Measurements from ENCODE around the gene RPS6KA3. TPM values are rescaled to one million over a fixed set of nuclear protein-coding genes. Genes with fewer than 3 reads are reported as not detected.

The RPS6KA3 gene
- total and polyA plus RNA-seq, 5 donors from 2014 or later: 18.3 to 56.1 (median 23.7) TPM

DNA sequence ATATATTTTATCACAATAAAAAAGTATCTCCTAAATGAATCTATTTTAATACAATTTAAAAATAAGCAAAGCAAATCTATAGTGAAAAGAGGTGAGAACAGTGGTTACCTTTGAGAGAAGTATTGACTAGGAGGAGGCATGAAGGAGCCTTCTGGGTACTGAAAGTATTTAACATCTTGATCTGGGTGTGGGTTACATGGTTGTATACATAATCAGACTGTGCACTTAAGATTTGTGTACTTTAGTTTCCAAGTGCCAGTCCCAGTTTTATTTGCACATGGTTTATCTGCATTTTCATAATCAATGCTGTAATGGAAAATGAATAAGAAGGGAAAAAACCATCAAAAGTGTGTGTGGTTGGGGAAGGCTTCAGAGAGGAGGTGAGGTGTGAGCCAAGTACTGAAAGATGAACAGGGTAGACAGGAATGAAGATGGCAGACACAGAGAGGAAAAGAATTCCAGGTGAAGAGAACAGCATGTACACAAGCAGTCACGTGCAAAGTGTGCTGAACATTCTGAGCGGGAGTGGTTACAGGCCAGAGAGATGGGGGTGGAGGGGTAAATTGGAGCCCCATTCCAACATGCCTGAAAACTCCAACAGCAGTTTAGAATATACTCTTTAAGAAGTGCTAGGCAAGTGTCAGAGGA lies 164.7 kb downstream of the RPS6KA3 start:
- no peaks in the 10 kb centered on the region for H3K36me3 Mint-ChIP-seq
- H3K9me3 Mint-ChIP-seq: no peaks in the 10 kb centered on the region
- DNase-seq (no peak), ATAC-seq (ENCODE audit: low read depth in 2 of 2) (no peak)
- H3K4me1 Mint-ChIP-seq: no peaks in the 10 kb centered on the region
- Histone ChIP-seq H3K36me3 (ENCODE audit: control insufficient read depth, insufficient read depth, low read length) (no peaks in the 10 kb centered on the region), H3K9me3 (ENCODE audit: control insufficient read depth in 2 of 2, low read length in 2 of 2) (no peaks in the 10 kb centered on the region), H3K4me3 (ENCODE audit: low read depth, low read length) (no peak overlapping the region), H3K4me1 (ENCODE audit: control insufficient read depth, insufficient read depth, low read length, poor library complexity, severe bottlenecking) (no peaks in the 10 kb centered on the region), H3K27me3 (ENCODE audit: control insufficient read depth, insufficient read depth, low read length) (no peaks in the 10 kb centered on the region), H3K27ac (ENCODE audit: insufficient read depth, low read length, poor library complexity, severe bottlenecking) (no peak overlapping the region)
- no peak overlapping the region for H3K27ac Mint-ChIP-seq
- H3K27me3 Mint-ChIP-seq: peaks cover 4% of the 10 kb centered on the region
- H3K4me3 Mint-ChIP-seq: no peak overlapping the region

Other genes with a start within 250 kb of the RPS6KA3 start
- 0.99 TPM for gene MAP7D2, start 150.0 kb downstream of the RPS6KA3 start, total RNA-seq
- gene MAP7D2, start 150.0 kb downstream of the RPS6KA3 start, polyA plus RNA-seq: under 1 TPM in 2 of 4 donors, not detected in 2; 0.22 to 0.30 TPM
- 59.8 TPM for gene EIF1AX, start 125.1 kb downstream of the RPS6KA3 start, total RNA-seq
- 10 to 100 TPM; 40.9 to 81.1 (median 77.1) TPM for gene EIF1AX, start 125.1 kb downstream of the RPS6KA3 start, polyA plus RNA-seq

Measured in CD4-positive, CD25-positive, alpha-beta regulatory T cell (primary cell).